GM21529 (cell line): Measurements from ENCODE around the gene SHF.

ENCODE experiments used
- ATAC-seq: cut with Tn5 transposase; IDR thresholded peaks from one replicate; pipeline ENCODE4 v1.9.1; 2021; ENCODE audit not compliant: unreplicated experiment

The SHF gene

DNA sequence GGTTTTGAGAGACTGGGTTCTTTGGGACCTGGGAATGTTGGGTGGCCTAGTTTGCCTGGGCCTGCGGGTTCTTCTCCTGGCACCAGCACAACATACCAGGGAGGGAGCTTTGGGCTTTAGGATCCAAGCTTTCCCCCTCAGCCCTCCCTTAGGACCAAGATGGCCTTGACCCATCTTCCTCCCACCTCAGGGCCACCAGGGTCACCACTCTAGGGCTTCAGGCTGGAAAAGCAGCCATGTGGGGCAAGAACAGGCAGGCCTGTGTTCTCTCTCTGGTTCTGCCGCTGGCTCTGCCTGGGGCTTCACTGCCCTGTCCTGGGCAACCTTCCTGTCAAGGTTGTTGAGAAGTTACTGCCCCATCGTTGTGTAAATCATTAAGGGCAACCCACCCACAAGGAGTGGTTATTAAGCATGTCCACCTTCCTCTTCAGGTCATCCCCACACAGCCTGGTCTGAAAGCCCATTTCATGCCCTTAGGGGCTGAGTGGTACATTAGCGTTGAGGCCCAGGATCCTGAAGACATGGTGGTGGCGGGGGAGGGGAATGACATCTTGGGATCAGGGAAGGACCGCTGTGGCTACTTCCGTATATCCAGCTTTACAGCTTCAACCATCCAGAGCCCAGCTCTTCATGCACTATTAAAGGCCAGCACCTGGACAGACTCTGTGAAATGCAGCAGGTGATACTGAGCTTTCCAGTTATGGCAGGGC is 57.3 kb downstream of the SHF start:
- ATAC-seq, result no peak

GRCh38 chr15:45129651-45130129 is 58.1 kb downstream of the SHF start, which contains the start of the genes DUOX1 and DUOXA1:
TSS of gene DUOX1 (plus strand) at chr15:45129994. CDS start at chr15:45131967, 1,973 bp downstream.
TSS of gene DUOXA1 (minus strand) at chr15:45129879. CDS start at chr15:45123014, 6,865 bp downstream.
- no peak for ATAC-seq

DNA sequence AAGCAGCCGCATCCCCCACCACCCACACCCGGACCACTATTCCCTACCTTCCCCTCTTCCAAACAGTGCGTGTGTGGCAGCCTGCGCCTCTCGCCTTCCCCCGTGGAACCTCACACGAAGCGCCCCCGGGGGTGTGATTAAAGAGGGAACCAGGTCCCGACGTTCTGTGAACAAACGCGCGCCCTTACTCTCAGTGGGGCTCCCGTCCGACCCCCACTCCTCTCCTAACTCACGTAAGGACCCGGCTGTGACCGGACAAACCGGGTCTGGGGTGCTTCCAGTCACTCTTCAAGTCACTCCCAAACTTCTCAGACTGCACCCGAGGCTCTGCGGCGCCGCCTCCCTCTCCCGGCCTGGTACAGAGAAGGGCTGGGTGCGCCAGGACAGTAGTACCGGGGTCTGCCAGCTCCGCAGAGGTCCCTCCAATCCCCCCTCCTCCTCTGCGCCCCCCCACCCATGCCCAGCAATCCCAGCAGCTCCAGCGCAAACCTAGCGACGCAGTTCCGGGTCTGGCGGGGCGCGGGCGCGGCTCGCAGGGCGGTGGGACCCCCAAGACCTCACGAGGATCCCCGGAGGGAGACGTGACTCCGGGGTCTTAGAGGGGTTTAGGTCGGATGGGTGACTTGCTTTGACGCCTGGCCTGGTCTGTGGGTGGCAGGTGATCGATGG is 58.7 kb downstream of the SHF start:
- ATAC-seq, result no peak

GRCh38 chr15:45126535-45127158 is 61.1 kb downstream of the SHF start:
- no peak for ATAC-seq

DNA sequence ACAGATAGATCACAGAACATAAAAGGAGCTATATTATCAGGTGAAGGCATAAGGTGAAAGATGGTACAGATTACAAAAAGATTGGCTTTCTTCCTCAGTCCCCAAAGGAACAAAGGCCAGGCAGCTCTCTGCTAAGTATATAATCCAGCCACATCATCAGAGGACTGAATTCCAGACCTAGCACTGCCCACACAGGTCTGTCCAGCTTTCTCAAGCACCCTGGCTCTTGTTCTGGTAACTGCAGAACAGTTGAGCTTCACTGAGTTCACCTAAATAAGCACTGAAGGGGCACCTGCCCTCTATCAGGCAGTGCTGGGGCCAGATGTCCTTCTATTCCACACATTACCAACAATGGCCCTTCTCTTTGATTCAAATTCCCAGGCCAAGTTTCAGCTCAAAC is 64.4 kb downstream of the SHF start:
- no peak for ATAC-seq

DNA sequence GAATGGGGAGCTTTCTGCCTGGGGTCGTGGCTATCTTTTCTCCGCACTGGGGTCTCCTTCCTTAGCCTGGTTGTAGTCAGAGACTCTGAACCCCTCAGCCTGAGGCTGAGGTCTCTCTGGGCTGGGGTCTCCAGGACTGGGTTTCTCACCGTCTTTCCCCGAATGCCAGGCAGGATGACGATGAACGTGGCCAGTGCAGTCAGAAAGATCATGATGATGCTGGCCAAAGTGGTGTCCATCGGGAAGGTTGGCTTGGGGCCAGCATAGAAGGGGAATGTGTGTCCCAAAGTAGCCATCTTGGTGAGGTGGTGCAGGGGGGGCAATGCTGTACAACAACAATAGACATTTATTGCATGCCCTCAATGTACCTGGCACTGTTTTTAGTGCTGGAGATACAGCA is 65.0 kb downstream of the SHF start:
- no peak for ATAC-seq

GRCh38 chr15:45121706-45122417 is 65.9 kb downstream of the SHF start:
- no peak for ATAC-seq

- ATAC-seq, result no peak
Observed at GRCh38 chr15:45121020-45121419, 66.7 kb downstream of the SHF start.

DNA sequence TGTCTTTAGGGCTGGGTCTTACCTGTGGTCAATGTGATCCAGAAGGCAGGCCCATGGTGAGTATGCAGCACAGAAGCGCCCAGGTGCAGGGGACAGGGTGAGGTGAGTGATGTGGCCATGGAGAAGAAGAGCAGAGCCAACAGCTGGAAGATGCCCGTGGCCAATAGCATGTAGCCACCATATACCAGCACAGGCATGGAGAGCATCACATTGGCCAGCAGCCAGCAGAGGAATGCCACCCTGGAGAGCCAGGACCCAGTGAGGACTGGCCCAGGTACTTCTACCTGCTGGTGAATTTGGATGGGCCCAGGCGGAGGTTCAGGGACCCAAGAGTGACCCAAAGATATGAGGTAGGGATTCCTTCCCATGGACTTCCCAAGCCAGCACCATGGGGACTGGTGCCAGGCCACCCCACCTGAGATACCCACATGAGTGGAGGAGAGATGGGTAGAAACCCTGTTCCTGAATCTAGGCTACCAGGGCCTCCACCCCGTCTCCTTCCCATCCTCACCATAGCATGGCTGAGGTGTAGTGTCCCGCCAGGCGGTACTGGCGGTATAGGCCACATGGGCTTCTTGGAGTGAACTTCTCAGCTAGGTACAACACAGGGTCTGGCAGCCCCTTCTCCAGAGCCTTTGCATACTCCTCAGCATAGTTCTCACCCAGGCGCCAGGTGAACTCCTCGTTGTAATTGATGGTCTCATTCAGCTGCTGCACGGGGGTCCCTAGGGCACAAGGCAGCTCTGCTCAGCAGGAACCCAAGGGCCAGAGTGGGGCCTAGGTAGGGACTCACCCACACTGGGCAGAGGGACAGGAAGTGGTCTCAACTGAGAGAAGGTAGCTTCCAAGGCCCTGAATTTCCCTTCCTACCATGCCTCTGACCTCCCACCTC is 67.4 kb downstream of the SHF start:
- no peak for ATAC-seq

DNA sequence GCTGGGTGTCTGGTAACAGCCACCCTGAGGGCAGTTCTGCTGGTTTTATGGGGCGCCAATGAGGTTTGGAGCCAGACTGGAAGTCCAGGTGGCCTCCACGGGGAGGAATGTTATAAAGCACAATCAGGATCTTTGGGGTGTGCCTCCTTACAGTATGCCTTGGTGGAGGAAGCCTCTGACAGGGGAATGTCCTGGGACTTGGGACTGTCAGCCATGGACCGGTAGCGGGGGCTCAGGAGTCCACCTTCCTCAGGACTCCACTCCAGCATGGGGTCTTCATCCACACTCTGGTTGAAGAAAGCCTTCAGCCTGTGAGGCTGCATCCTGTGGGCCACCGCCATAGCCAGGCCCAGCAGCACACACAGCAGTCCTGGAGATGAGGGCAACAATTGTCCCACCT is 68.8 kb downstream of the SHF start:
- no peak for ATAC-seq

DNA sequence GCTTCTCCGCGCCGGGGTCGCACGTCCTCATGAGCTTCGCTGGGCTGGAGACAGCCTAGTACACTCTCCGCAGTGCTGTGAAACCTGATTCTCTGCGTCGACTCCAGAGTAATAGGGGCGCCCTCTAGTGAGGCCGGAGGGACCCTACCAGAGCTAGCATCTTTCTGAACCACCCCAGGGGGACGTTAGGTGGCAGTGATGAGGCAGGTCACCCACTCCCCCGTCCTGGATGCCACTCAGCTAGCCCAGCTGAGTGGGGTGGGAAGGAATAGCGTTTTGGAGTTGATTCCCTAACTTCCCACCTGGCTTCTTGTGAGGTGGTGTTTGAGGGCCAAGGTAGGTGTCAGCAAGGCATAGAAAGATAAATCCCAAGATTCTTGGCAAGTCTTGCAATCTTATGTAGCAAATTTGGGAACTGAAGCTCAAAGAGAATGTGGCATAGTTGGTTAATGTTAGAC is 69.6 kb downstream of the SHF start:
- peak; percentile 96 for ATAC-seq

DNA sequence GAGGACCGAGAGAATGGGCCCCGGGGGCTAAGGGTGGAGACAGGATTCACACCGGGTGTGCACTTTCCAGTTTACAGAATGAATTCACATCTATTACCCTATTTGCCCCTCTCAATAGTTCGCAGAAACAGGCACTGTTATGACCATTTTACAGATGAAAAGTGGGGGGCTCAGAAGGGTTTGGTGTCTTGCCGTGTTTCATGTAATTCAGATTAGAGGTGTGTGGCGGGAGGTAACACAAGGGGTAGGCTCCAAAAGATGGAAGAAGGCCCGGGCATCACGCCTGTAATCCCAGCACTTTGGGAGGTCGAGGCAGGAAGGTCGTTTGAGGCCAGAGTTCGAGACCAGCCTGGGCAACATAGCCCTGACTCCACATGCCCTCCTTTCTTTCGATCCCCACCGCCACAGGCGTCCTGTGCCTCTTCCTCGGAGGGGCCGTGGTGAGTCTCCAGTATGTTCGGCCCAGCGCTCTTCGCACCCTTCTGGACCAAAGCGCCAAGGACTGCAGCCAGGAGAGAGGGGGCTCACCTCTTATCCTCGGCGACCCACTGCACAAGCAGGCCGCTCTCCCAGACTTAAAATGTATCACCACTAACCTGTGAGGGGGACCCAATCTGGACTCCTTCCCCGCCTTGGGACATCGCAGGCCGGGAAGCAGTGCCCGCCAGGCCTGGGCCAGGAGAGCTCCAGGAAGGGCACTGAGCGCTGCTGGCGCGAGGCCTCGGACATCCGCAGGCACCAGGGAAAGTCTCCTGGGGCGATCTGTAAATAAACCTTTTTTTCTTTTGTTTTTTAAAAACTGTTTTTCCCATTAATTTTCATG is 70.2 kb downstream of the SHF start:
- ATAC-seq, result no peak
